LNCAP (cell line): ENCODE data around the gene TRIO.

ENCODE experiments used
- CTCF ChIP-seq: fragments of 450-650 bp; IDR thresholded peaks from 2 replicates; pipeline ENCODE4 v1.5.1; 2017; ENCODE audit warnings: mild to moderate bottlenecking

The TRIO gene

GRCh38 chr5:14258840-14259239, 115.7 kb downstream of the TRIO start:
- TF ChIP-seq CTCF, result no peak

- TF ChIP-seq CTCF, result no peak
These were observed 117.5 kb downstream of the TRIO start for GRCh38 chr5:14260637-14261036.

- no peak for TF ChIP-seq CTCF
These were observed 118.1 kb downstream of the TRIO start for GRCh38 chr5:14261235-14261634.

- no peak for TF ChIP-seq CTCF
These were observed 118.9 kb downstream of the TRIO start for GRCh38 chr5:14261856-14262611.

GRCh38 chr5:14263113-14263512, 120.0 kb downstream of the TRIO start:
- no peak for TF ChIP-seq CTCF

GRCh38 chr5:14263699-14264098, 120.6 kb downstream of the TRIO start:
- no peak for TF ChIP-seq CTCF

GRCh38 chr5:14264605-14265316, 121.6 kb downstream of the TRIO start:
- TF ChIP-seq CTCF, result no peak
